GM12891 (cell line): Measurements from ENCODE around the gene YWHAG.

ENCODE experiments used
- POLR2A ChIP-seq: IDR thresholded peaks from 2 replicates; pipeline ENCODE4 v1.6.1; 2011; ENCODE audit warnings: low read depth, low read length, control low read depth
- POLR2AphosphoS5 ChIP-seq: IDR thresholded peaks from 2 replicates; pipeline ENCODE4 v1.6.1; 2011; ENCODE audit warnings: low read depth, low read length, control low read depth
- TAF1 ChIP-seq: IDR thresholded peaks from 2 replicates; pipeline ENCODE4 v1.6.1; 2011; ENCODE audit warnings: low read depth, low read length, control low read depth

DNA sequence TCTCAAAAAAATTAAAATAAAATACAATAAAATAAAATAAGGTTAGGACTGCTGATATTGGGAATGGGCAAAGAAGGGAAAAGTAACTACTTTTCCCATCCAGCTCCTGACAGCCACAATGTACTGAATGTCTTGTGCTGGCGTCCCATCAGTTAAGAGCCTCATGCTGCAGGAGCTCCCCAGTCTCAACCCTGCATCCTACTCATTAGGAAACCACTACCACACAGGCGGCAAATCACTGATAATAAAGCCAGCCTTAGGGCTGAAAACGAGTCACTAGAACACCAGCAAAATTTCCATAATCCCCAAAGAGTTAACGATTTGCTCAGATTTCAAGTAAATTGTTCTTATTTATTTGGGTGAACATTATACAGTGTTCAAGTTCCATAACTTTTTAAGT, 4.3 kb downstream of the YWHAG start:
- TF ChIP-seq POLR2A (peak; percentile 45), POLR2AphosphoS5 (no peak), TAF1 (no peak)
